ENCODE results near the gene ACSM2B.

ACSM2B gene

DNA sequence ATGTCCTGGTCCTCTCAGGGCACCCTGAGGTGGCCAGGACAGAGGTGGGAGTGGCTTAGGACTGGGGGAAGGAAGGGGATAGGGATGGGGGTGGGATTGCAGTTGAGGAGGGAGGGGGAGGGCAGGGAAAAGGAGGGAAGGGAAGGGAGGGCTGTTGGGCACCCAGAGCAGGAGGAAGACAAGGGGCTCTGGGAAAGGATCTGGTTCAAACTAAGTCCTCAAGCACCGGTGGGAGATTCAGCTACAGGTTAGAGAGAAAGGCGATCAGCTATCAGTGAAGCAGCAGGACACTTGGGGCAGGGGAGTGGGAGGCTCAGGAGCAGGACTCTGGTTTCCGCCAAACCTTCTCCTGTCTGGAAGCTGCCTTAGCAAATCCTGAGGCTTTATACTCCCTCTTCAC lies 44.6 kb upstream of the ACSM2B start:
- TF ChIP-seq POLR2AphosphoS5 (IDR thresholded peaks at IDR 0.05; ENCODE audit: low read depth, low read length) (no peak), TAF1 (IDR thresholded peaks at IDR 0.05; ENCODE audit: borderline replicate concordance, insufficient read depth, low read length) (no peak)
- TF ChIP-seq, protein P1, sequence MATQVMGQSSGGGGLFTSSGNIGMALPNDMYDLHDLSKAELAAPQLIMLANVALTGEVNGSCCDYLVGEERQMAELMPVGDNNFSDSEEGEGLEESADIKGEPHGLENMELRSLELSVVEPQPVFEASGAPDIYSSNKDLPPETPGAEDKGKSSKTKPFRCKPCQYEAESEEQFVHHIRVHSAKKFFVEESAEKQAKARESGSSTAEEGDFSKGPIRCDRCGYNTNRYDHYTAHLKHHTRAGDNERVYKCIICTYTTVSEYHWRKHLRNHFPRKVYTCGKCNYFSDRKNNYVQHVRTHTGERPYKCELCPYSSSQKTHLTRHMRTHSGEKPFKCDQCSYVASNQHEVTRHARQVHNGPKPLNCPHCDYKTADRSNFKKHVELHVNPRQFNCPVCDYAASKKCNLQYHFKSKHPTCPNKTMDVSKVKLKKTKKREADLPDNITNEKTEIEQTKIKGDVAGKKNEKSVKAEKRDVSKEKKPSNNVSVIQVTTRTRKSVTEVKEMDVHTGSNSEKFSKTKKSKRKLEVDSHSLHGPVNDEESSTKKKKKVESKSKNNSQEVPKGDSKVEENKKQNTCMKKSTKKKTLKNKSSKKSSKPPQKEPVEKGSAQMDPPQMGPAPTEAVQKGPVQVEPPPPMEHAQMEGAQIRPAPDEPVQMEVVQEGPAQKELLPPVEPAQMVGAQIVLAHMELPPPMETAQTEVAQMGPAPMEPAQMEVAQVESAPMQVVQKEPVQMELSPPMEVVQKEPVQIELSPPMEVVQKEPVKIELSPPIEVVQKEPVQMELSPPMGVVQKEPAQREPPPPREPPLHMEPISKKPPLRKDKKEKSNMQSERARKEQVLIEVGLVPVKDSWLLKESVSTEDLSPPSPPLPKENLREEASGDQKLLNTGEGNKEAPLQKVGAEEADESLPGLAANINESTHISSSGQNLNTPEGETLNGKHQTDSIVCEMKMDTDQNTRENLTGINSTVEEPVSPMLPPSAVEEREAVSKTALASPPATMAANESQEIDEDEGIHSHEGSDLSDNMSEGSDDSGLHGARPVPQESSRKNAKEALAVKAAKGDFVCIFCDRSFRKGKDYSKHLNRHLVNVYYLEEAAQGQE (IDR thresholded peaks at IDR 0.05; ENCODE audit: insufficient read depth in 1 of 2, low read depth in 2 of 2, low read length in 2 of 2), result no peak

DNA sequence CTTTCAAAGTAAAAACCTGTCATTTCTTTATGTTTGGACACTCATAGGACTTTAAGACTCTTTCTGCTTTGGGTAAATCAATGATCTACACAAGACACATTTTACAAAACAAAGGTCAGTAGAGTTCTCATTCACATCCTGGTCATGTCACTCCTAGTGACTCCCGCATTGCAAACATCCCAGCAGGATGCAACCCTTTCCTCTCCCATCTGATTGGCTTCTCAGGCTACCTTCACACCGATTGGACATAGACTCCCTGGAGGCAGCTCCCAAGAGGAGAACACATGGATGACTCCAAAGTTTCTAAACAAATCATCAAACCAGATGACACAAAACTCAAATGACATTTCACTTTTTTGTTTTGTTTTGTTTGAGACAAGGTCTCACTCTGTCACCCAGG lies 43.8 kb upstream of the ACSM2B start:
- TF ChIP-seq POLR2AphosphoS5 (IDR thresholded peaks at IDR 0.05; ENCODE audit: low read depth, low read length) (no peak), TAF1 (IDR thresholded peaks at IDR 0.05; ENCODE audit: borderline replicate concordance, insufficient read depth, low read length) (no peak), SIN3A (IDR thresholded peaks at IDR 0.05; ENCODE audit: borderline replicate concordance, insufficient read depth, low read length) (no peak), FOXP2 (optimal IDR thresholded peaks at IDR 0.05; ENCODE audit: borderline replicate concordance, extremely low read depth, extremely low read length, insufficient read depth) (no peak)
- TF ChIP-seq, protein P1 (IDR thresholded peaks at IDR 0.05; ENCODE audit: insufficient read depth in 1 of 2, low read depth in 2 of 2, low read length in 2 of 2), result no peak

DNA sequence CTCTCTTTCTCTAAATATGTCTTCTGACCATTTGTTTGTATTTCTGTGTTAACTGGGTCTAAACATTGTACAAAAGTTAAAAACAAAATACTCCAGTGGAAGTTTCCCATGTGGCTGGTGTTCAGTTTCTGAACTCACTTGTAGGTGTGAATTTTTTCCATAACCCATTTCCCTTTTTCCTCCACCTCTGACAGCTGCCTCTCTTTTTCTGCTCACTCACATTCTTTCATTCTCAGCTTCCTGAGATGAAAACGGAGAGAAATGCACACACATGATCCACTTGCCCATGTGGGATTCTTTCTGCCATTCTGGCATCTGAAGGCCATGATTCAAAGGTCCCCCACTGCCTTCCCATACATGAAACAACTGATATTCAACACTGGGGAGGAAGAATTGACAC lies 41.1 kb upstream of the ACSM2B start:
- no peak for TF ChIP-seq SIN3A (IDR thresholded peaks at IDR 0.05; ENCODE audit: borderline replicate concordance, insufficient read depth, low read length)
- no peak for TF ChIP-seq POLR2AphosphoS5 (IDR thresholded peaks at IDR 0.05; ENCODE audit: low read depth, low read length)
- TF ChIP-seq, protein P1 (IDR thresholded peaks at IDR 0.05; ENCODE audit: insufficient read depth in 1 of 2, low read depth in 2 of 2, low read length in 2 of 2), result no peak
- no peak for TF ChIP-seq FOXP2 (optimal IDR thresholded peaks at IDR 0.05; ENCODE audit: borderline replicate concordance, extremely low read depth, extremely low read length, insufficient read depth)
- no peak for TF ChIP-seq TAF1 (IDR thresholded peaks at IDR 0.05; ENCODE audit: borderline replicate concordance, insufficient read depth, low read length)

DNA sequence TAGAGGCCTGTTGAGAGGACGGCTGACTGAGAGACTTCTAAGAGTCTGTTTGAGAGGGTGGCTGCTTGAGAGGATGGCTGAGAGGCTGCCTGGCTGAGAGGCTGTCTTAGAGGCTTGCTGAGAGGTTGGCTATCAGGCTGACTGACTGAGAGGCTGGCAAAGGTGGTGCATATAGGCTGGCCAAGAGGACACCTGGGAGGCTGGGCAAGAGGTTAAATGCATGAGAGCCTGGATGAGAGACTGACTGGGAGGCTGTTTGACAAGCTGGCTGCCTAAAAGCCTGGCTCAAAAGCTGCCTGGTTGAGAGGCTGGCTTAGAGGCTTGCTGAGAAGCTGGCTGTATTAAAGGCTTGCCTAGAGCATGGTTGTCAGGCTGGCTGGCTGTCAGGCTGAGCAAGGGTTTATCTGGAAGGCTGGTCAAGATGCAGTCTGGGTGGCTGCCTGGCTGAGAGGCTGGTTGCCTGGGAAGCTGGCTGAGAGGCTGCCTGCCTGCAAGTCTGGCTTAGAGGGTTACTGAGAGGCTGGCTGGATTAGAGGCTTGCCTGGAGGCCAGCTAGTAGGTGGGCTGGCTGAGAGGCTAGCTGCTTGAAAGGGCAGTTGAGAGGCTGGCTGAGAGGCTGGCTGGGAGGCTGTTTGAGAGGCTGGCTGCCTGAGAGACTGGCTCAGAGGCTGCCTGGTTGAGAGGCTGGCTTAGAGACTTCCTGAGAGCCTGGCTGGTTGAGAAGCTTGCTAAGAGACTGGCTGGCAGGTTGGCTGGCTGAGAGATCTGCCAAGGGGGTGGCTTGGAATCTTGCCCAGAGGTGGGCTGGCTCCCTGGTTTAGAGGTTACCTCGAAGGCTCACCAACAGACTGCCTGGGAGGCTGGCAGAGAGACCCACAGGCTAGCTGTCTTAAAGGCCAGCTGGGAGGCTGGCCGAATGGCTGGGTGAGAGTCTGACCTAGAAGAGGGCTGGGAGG lies 38.3 kb upstream of the ACSM2B start:
- TF ChIP-seq, protein P1 (IDR thresholded peaks at IDR 0.05; ENCODE audit: insufficient read depth in 1 of 2, low read depth in 2 of 2, low read length in 2 of 2), result no peak
- no peak for TF ChIP-seq FOXP2 (optimal IDR thresholded peaks at IDR 0.05; ENCODE audit: borderline replicate concordance, extremely low read depth, extremely low read length, insufficient read depth)
- TF ChIP-seq POLR2AphosphoS5 (IDR thresholded peaks at IDR 0.05; ENCODE audit: low read depth, low read length), result no peak
- no peak for TF ChIP-seq TAF1 (IDR thresholded peaks at IDR 0.05; ENCODE audit: borderline replicate concordance, insufficient read depth, low read length)
- no peak for TF ChIP-seq SIN3A (IDR thresholded peaks at IDR 0.05; ENCODE audit: borderline replicate concordance, insufficient read depth, low read length)

Measured in PFSK-1 (cell line).